ENCODE measurements around the gene CCDC6.
"Not testable (repeated sequence)": the region's sequence is repeated elsewhere in the genome, so short reads cannot be mapped to it uniquely, and the experiment has no call there.

CCDC6 gene

GRCh38 chr10:59750155-59750945, 156.0 kb downstream of the CCDC6 start:
- no peak for DNase-seq

GRCh38 chr10:59748834-59749233, 157.5 kb downstream of the CCDC6 start:
- DNase-seq = no peak

- no peak for DNase-seq
Observed at GRCh38 chr10:59745163-59745650, 161.1 kb downstream of the CCDC6 start.

GRCh38 chr10:59744762-59745161, 161.6 kb downstream of the CCDC6 start:
- DNase-seq = not testable (repeated sequence)

- not testable (repeated sequence) for DNase-seq
Observed at GRCh38 chr10:59744156-59744555, 162.2 kb downstream of the CCDC6 start.

GRCh38 chr10:59741583-59741982, 164.8 kb downstream of the CCDC6 start:
- DNase-seq = no peak

GRCh38 chr10:59741048-59741447, 165.3 kb downstream of the CCDC6 start:
- DNase-seq = no peak

Measured in NCI-H526 (cell line).